Measurements from ENCODE around the gene MARK3. TPM values are rescaled to one million over a fixed set of nuclear protein-coding genes. Genes with fewer than 3 reads are reported as not detected.

Gene MARK3
- total and polyA plus RNA-seq, 10 of the 15 experiments (the other 5 are each of a cell fraction or from before 2014, with no cell fraction given): 10.7 to 75.1 (median 41.4) TPM

DNA sequence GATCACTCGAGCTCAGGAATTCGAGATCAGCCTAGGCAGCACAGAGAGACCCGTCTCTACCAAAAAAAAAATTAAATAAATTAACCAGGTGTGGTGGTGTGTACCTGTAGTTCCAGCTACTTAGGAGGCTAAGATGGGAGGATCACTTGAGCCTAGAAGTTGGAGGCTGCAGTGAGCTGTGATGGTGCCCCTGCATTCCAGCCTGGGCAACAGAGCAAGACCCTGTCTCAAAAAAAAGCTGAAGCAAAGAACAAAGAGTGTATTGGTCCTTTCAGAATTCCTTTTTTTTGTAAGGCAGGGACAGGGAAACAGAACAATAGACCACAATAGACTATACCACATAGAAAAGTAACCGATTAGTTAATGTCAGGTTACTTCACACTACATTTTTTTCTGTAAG lies 47.4 kb downstream of the MARK3 start:
- TF ChIP-seq, protein P1, sequence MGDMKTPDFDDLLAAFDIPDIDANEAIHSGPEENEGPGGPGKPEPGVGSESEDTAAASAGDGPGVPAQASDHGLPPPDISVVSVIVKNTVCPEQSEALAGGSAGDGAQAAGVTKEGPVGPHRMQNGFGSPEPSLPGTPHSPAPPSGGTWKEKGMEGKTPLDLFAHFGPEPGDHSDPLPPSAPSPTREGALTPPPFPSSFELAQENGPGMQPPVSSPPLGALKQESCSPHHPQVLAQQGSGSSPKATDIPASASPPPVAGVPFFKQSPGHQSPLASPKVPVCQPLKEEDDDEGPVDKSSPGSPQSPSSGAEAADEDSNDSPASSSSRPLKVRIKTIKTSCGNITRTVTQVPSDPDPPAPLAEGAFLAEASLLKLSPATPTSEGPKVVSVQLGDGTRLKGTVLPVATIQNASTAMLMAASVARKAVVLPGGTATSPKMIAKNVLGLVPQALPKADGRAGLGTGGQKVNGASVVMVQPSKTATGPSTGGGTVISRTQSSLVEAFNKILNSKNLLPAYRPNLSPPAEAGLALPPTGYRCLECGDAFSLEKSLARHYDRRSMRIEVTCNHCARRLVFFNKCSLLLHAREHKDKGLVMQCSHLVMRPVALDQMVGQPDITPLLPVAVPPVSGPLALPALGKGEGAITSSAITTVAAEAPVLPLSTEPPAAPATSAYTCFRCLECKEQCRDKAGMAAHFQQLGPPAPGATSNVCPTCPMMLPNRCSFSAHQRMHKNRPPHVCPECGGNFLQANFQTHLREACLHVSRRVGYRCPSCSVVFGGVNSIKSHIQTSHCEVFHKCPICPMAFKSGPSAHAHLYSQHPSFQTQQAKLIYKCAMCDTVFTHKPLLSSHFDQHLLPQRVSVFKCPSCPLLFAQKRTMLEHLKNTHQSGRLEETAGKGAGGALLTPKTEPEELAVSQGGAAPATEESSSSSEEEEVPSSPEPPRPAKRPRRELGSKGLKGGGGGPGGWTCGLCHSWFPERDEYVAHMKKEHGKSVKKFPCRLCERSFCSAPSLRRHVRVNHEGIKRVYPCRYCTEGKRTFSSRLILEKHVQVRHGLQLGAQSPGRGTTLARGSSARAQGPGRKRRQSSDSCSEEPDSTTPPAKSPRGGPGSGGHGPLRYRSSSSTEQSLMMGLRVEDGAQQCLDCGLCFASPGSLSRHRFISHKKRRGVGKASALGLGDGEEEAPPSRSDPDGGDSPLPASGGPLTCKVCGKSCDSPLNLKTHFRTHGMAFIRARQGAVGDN (IDR thresholded peaks at IDR 0.05): no peak
- no peak for TF ChIP-seq KLF5 (IDR thresholded peaks at IDR 0.05; ENCODE audit: partially characterized antibody)
- TF ChIP-seq MXI1 (IDR thresholded peaks at IDR 0.05; ENCODE audit: low read depth, low read length): no peak
- TF ChIP-seq EP300 (IDR thresholded peaks at IDR 0.05; ENCODE audit: borderline replicate concordance in 1 of 2, control insufficient read depth in 1 of 2, low read depth in 2 of 2, low read length in 2 of 2): no peak
- no peak for TF ChIP-seq GATAD2B (conservative IDR thresholded peaks at IDR 0.05; ENCODE audit: low read depth)
- TF ChIP-seq SIX5 (IDR thresholded peaks at IDR 0.05; ENCODE audit: low read depth, low read length, severe bottlenecking): no peak
- no peak for TF ChIP-seq EED (IDR thresholded peaks at IDR 0.05; ENCODE audit: low read depth)
- TF ChIP-seq, protein P2, sequence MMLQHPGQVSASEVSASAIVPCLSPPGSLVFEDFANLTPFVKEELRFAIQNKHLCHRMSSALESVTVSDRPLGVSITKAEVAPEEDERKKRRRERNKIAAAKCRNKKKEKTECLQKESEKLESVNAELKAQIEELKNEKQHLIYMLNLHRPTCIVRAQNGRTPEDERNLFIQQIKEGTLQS (IDR thresholded peaks at IDR 0.05; ENCODE audit: borderline replicate concordance, extremely low read depth, low read depth, low read length): no peak
- TF ChIP-seq, protein P3, sequence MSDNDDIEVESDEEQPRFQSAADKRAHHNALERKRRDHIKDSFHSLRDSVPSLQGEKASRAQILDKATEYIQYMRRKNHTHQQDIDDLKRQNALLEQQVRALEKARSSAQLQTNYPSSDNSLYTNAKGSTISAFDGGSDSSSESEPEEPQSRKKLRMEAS (IDR thresholded peaks at IDR 0.05; ENCODE audit: low read depth, low read length): no peak
- no peak for TF ChIP-seq MEF2B (IDR thresholded peaks at IDR 0.05; ENCODE audit: partially characterized antibody, poor library complexity, severe bottlenecking)
- ChIA-PET RAD21 (ENCODE audit: unreplicated experiment) (no interaction called here), CTCF (no interaction called here), POLR2A (no interaction called here), SMC1A (ENCODE audit: uncharacterized antibody, unreplicated experiment) (no interaction called here)
- WGBS (ENCODE audit: insufficient coverage, insufficient replicate concordance, low lambda C conversion rate, missing lambda C conversion rate): 100% methylated on average over 4 of the region's 4 CpGs
- no peak overlapping the region for H3K4me2 ChIP-seq (ENCODE audit: control insufficient read depth, insufficient read depth)
- no peak overlapping the region for H3K27ac ChIP-seq (ENCODE audit: control insufficient read depth, insufficient read depth)
- intact Hi-C loops (cut with micrococcal nuclease; ENCODE audit: unreplicated experiment) (no loop called here), in situ Hi-C loops (cut with MboI) (no loop called here)
- no peaks in the 10 kb centered on the region for H3K9me3 ChIP-seq (replicated peaks; ENCODE audit: control insufficient read depth, insufficient read depth, low read length)
- no peak overlapping the region for H3K4me3 ChIP-seq
- no peak overlapping the region for H3K9ac ChIP-seq (ENCODE audit: control insufficient read depth, insufficient read depth, low read length)
- FAIRE-seq: no peak
- H3K79me2 ChIP-seq (ENCODE audit: control insufficient read depth, insufficient read depth, low read length): peaks cover 18% of the 10 kb centered on the region
- no TSS peak for BruUV-seq (replicated peaks)
- no peak for ATAC-seq
- H3K4me1 ChIP-seq (ENCODE audit: control insufficient read depth, insufficient read depth, low read length): peaks cover 10% of the 10 kb centered on the region
- no peak overlapping the region for H2AFZ ChIP-seq (ENCODE audit: control insufficient read depth, low read depth, low read length)
- no peaks in the 10 kb centered on the region for H3K27me3 ChIP-seq (replicated peaks in 1 of 2; ENCODE audit: control insufficient read depth in 2 of 2, insufficient read depth in 2 of 2, low read length in 1 of 2)
- H4K20me1 ChIP-seq (ENCODE audit: control insufficient read depth, insufficient read depth): peaks cover 4% of the 10 kb centered on the region; the same call in 1 of the 2 replicates
- no peak for DNase-seq (ENCODE audit: low read depth, low spot score)
- H3K36me3 ChIP-seq (ENCODE audit: control insufficient read depth in 2 of 2, insufficient read depth in 2 of 2, low read length in 1 of 2): peaks cover 2 to 9% of the 10 kb centered on the region in 2 experiments

All from GM12878 (cell line).